Gastroesophageal sphincter (tissue), 3 donors: Measurements from ENCODE around the gene CDK17.

Source experiments
- CTCF ChIP-seq, 4 experiments: fragments of 200-600 bp in 2 of 4; fragments of 450-650 bp in 2 of 4; sonication (generic) in 1 of 4; IDR thresholded peaks; one replicate each; pipeline ENCODE4 v1.5.1; 2017 to 2019; ENCODE audit warnings: antibody characterized with exemption in 4 of 4, mild to moderate bottlenecking in 2 of 4, moderate library complexity in 2 of 4
- EP300 ChIP-seq: sonication (generic); formaldehyde crosslinking; IDR thresholded peaks from one replicate; pipeline ENCODE4 v1.6.1; 2017; ENCODE audit warnings: antibody characterized with exemption, mild to moderate bottlenecking
- POLR2A ChIP-seq, 2 donors: fragments of 450-650 bp; IDR thresholded peaks; one replicate each; pipeline ENCODE4 v1.6.1; 2017; ENCODE audit warnings: antibody characterized with exemption in 2 of 2, mild to moderate bottlenecking in 2 of 2, moderate library complexity in 1 of 2
- POLR2AphosphoS5 ChIP-seq: sonication (generic); formaldehyde crosslinking; IDR thresholded peaks from one replicate; pipeline ENCODE4 v1.6.1; 2017; ENCODE audit warnings: antibody characterized with exemption

GRCh38 chr12:96360550-96360949 is 39.7 kb downstream of the CDK17 start:
- TF ChIP-seq CTCF (IDR thresholded peaks at IDR 0.05): no peak
- TF ChIP-seq POLR2AphosphoS5: no peak
- TF ChIP-seq EP300: no peak
- no peak for TF ChIP-seq POLR2A (IDR thresholded peaks at IDR 0.05)
